Peyer's patch (tissue), 4 donors: ENCODE measurements around the gene TFDP1.

Source experiments
- POLR2A ChIP-seq, 2 donors: fragments of 450-650 bp; IDR thresholded peaks; one replicate each; pipeline ENCODE4 v1.5.1; 2017; ENCODE audit warnings: antibody characterized with exemption in 2 of 2, mild to moderate bottlenecking in 2 of 2, moderate library complexity in 2 of 2
- TF ChIP-seq, protein P1 (sequence below), 6 experiments: fragments of 450-650 bp in 4 of 6; fragments of 200-600 bp in 2 of 6; sonication (generic) in 1 of 6; IDR thresholded peaks; one replicate each; pipeline ENCODE4 v1.5.1; 2017 to 2019; ENCODE audit warnings: antibody characterized with exemption in 6 of 6, mild to moderate bottlenecking in 3 of 6, moderate library complexity in 1 of 6

DNA sequence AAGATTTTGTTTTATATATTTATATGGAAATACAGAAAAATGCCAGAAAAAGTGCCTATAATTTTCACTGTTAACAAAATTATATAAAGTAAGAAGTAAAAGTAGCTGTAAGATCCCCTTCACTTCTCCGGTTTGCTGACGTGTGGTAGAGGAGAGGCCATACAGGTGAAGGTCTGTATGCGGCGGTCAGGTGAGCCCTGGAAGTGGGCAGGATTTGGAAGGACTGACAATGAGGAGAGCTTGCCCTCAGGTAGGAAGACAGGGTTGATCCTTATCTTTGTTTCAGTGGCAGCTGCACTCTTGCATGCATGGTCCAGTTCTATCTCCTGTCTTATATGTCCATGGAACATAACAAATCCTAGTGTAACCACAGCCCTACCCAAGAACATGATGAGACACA lies 16.9 kb upstream of the TFDP1 start:
- TF ChIP-seq POLR2A (IDR thresholded peaks at IDR 0.05) = no peak
- TF ChIP-seq, protein P1, sequence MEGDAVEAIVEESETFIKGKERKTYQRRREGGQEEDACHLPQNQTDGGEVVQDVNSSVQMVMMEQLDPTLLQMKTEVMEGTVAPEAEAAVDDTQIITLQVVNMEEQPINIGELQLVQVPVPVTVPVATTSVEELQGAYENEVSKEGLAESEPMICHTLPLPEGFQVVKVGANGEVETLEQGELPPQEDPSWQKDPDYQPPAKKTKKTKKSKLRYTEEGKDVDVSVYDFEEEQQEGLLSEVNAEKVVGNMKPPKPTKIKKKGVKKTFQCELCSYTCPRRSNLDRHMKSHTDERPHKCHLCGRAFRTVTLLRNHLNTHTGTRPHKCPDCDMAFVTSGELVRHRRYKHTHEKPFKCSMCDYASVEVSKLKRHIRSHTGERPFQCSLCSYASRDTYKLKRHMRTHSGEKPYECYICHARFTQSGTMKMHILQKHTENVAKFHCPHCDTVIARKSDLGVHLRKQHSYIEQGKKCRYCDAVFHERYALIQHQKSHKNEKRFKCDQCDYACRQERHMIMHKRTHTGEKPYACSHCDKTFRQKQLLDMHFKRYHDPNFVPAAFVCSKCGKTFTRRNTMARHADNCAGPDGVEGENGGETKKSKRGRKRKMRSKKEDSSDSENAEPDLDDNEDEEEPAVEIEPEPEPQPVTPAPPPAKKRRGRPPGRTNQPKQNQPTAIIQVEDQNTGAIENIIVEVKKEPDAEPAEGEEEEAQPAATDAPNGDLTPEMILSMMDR (IDR thresholded peaks at IDR 0.05) = no peak
